Measurements from ENCODE around the gene BCAS1.

Gene BCAS1

GRCh38 chr20:53925651-53926401, 144.6 kb downstream of the BCAS1 start:
- Histone ChIP-seq H3K36me3 (no peaks in the 10 kb centered on the region), H3K27me3 (ENCODE audit: insufficient read depth, low read depth, severe bottlenecking) (no peaks in the 10 kb centered on the region), H3K9me3 (ENCODE audit: severe bottlenecking) (no peaks in the 10 kb centered on the region), H3K27ac (no peak overlapping the region), H3K4me3 (ENCODE audit: low read depth, low read length) (no peak overlapping the region)
- DNase-seq, result no peak
- no peak for TF ChIP-seq CTCF (IDR thresholded peaks at IDR 0.05; ENCODE audit: low read depth, low read length)

DNA sequence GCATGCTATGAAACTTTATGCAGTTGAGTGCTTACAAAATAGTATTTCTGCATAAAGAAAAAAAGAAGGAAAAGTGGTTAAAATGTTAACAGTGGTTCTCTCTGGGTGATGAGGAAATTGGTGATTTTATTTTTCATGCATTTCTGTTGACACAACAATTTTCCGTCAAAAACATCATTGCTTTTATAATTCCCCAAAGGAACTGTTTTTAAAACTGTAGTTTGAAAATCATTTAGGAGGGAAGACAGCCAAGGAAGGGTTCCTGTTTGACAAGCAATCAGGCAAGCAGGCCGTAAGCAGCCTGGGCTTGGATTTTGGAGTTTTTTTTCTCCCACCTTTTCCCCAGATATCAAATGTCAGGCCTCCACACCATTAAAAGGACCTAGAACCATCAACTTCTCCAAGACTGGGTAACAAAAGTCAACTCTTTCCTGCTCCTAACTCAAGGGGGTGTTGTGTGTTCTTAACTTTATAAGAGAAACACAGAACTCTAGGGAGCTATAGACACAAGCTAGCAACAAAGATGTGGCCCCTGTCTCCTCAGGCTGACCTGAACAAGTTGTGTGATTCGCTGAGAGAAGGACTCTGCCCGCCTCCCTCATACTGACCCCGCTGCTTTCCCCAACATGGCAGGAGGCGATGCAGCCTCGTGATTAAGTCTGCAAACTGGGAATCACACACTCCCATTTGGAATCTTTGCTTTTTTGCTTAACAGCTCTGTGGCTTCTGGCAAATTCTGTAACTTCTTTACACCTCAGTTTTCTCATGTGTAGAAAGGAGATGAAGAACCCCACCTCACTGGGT, 146.6 kb downstream of the BCAS1 start:
- no peak for TF ChIP-seq CTCF (IDR thresholded peaks at IDR 0.05; ENCODE audit: low read depth, low read length)
- no peak for DNase-seq
- Histone ChIP-seq H3K27ac (no peak overlapping the region), H3K36me3 (no peaks in the 10 kb centered on the region), H3K9me3 (ENCODE audit: severe bottlenecking) (no peaks in the 10 kb centered on the region), H3K27me3 (ENCODE audit: insufficient read depth, low read depth, severe bottlenecking) (no peaks in the 10 kb centered on the region), H3K4me3 (ENCODE audit: low read depth, low read length) (no peak overlapping the region)

- Histone ChIP-seq H3K27ac (no peak overlapping the region), H3K4me3 (ENCODE audit: low read depth, low read length) (no peak overlapping the region), H3K9me3 (ENCODE audit: severe bottlenecking) (no peaks in the 10 kb centered on the region), H3K27me3 (ENCODE audit: insufficient read depth, low read depth, severe bottlenecking) (no peaks in the 10 kb centered on the region), H3K36me3 (no peaks in the 10 kb centered on the region)
- TF ChIP-seq CTCF (IDR thresholded peaks at IDR 0.05; ENCODE audit: low read depth, low read length), result no peak
- DNase-seq, result no peak
Measured at GRCh38 chr20:53922901-53923314, 147.5 kb downstream of the BCAS1 start.

- DNase-seq, result no peak
- no peak overlapping the region for H3K27ac ChIP-seq
- H3K4me3 ChIP-seq (ENCODE audit: low read depth, low read length), result no peak overlapping the region
- H3K36me3 ChIP-seq, result no peaks in the 10 kb centered on the region
- H3K27me3 ChIP-seq (ENCODE audit: insufficient read depth, low read depth, severe bottlenecking), result no peaks in the 10 kb centered on the region
- no peak for TF ChIP-seq CTCF (IDR thresholded peaks at IDR 0.05; ENCODE audit: low read depth, low read length)
- H3K9me3 ChIP-seq (ENCODE audit: severe bottlenecking), result no peaks in the 10 kb centered on the region
Measured at GRCh38 chr20:53921443-53921973, 148.9 kb downstream of the BCAS1 start.

DNA sequence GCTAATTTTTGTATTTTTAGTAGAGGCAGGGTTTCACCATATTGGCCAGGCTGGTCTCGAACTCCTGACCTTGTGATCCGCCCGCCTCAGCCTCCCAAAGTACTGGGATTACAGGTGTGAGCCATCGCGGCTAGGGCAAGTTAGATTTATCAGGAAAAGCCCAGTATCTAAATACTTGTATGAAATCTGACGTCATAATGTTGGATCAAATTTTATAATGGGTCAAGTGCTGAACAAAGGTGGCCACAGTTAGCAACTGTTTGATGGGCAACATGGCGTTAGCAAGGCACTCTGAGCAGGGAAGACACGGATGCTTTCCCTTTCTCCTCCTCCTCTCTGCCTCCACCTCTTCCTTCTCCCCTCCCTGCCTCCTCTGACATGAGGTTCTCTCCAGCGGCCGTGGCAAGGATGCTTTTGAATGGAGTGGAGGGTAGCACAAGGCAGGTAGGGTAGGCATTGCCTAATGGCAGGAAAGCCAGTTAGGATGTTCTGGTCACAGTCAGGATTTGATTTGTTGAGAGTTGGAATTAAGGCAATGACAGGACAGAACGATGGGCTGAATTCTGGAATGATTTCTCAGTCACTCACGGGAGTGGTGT, 149.6 kb downstream of the BCAS1 start:
- no peak overlapping the region for H3K4me3 ChIP-seq (ENCODE audit: low read depth, low read length)
- no peaks in the 10 kb centered on the region for H3K36me3 ChIP-seq
- TF ChIP-seq CTCF (IDR thresholded peaks at IDR 0.05; ENCODE audit: low read depth, low read length), result no peak
- no peaks in the 10 kb centered on the region for H3K27me3 ChIP-seq (ENCODE audit: insufficient read depth, low read depth, severe bottlenecking)
- H3K27ac ChIP-seq, result no peak overlapping the region
- H3K9me3 ChIP-seq (ENCODE audit: severe bottlenecking), result no peaks in the 10 kb centered on the region
- no peak for DNase-seq

All from WERI-Rb-1 (cell line).